ENCODE measurements around the gene IQSEC2.

The IQSEC2 gene

GRCh38 chrX:53281321-53281822 is at the start of gene IQSEC2:
TSS of gene IQSEC2 (minus strand) at chrX:53281584.
- no peak for DNase-seq

DNA sequence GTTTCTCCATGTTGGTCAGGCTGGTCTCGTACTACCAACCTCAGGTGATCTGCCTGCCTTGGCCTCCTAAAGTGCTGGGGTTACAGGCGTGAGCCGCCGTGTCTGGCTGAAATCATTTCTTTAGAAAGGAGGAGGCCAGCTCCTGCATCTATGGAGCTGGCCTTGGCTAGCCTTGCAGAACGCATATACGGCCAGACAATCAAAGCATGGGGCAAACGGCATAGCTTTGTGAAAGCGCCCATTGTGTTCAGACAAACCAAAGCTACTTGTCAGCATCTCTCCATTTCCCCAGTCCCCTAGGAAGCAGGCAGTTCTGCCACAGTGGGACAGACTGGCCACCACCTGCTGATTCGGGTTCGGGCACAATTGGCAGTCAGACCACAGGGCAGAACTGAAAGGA is 48.9 kb upstream of the IQSEC2 start:
- DNase-seq, result no peak

GRCh38 chrX:53324803-53325202 is 43.4 kb upstream of the IQSEC2 start:
- no peak for DNase-seq

GRCh38 chrX:53324085-53324484 is 42.7 kb upstream of the IQSEC2 start:
- DNase-seq, result no peak

DNA sequence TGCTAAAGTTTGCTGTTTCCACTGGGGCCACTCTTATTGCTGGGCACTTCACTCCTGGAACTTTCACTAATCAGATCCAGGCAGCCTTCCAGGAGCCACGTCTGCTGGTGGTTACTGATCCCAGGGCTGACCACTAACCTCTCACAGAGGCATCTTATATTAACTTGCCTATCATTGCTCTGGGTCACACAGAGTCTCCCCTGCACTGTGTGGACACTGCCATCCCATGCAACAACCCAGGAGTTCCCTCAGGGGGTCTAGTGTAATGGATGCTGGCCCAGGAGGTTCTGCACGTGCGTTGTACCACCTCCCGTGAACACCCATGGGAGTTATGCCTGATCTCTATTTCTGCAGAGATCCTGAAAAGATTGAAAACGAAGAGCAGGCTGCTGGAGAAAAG is 41.8 kb upstream of the IQSEC2 start:
- DNase-seq, result no peak

- no peak for DNase-seq
These were observed 40.6 kb upstream of the IQSEC2 start for GRCh38 chrX:53321943-53322497.

GRCh38 chrX:53321230-53321942 is 40.0 kb upstream of the IQSEC2 start:
- no peak for DNase-seq

- DNase-seq, result no peak
These were observed 39.3 kb upstream of the IQSEC2 start for GRCh38 chrX:53320543-53321229.

DNA sequence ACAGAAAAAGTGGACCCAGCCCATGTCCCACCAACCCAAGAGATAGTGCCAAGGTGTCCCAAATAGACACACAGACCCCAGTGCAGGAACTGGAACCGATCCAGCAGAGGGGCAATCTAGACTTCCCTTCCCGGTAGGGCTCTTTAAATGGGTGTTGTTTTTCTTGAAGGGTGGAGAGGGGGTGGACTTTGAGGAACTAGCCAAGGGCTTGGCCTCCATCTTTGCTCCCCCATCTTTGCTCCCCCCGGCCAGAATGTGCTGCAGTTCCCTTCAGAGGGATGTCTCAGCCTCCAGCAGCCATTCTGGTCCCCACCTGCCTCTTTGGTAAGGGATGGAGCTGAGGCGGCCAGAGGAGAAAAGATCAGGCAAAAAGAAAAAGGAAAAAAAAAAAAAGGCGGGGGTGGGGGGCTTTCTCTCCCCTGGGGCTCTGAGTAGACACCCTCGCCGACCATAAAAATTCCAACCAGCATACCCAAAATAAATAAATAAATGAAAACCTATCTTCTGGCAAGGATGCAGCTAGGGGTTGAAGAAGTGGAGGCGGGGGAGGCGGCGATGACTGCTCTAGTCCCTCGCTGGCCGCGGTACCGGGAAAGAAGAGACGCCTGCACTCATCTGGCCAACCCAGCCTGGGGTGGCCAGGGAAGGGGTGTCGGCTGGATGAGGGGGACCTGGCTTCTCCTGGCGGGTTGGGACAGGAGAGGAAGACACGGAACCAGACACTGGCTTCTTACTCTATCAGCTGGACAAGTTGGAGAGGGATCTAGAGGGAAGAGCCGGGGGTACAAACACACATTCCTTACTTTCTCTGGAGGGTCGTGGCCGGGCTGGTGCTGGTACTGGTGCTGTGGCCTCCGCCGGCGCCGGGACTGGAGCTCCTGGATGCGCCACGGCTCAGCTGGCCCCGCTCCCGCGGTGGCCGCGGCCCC is 38.5 kb upstream of the IQSEC2 start:
- no peak for DNase-seq

- no peak for DNase-seq
These were observed 37.5 kb upstream of the IQSEC2 start for GRCh38 chrX:53318766-53319353.

GRCh38 chrX:53317365-53318069 is 36.1 kb upstream of the IQSEC2 start:
- peak; percentile 77 for DNase-seq

- no peak for DNase-seq
These were observed 35.5 kb upstream of the IQSEC2 start for GRCh38 chrX:53316860-53317237.

DNA sequence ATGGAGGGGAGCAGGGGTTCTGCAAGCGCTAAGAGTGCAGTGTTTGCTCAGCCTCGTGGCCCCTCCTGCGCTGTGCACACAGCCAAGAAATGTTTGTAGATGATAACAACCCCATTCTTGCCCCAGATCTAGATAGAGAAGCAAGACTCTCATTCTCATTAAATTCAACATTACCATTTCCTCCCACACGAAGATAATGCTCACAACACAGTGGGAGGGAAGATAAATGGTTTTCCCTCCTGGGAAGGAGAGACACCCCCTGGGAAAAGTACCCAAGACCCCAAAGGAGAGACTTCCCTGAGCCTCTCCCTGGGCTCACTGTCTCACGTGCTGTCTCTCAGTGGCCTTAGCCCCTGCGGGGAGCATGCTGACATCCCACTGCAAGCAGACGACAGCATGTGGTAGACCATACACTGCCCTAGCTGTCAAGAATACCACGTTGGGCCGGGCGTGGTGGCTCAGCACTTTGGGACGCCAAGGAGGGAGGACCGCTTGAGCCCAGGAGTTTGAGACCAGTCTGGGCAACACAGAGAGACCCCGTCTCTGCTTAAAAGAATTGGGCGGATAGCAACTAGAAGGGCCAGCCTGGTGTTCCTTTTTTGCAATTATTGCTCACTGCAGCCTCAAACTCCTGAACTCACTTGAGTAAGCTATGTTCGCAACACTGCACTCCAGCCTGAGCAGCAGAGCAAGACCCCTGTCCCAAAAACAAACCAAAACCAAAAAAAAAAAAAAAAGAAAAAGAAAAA is 34.9 kb upstream of the IQSEC2 start:
- DNase-seq, result no peak

DNA sequence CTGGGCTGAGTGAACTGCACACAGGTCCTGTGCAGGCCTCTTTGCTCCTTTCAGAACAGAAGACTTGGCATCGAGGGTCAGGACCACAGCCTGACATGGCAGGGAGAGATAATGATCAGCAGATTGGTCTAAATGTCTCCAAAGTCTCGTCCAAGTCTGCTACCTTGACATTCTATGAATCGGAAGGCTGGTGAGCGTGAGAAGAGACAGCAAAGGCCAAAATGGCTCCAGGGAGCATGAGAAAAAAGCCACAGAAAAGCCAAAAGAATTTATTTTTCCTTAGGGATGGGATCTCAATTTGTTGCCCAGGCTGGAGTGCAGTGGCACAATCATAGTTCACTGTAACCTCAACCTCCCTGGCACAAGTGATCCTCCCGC is 32.3 kb upstream of the IQSEC2 start:
- no peak for DNase-seq

GRCh38 chrX:53312946-53313727 is 31.8 kb upstream of the IQSEC2 start:
- DNase-seq, result peak; percentile 79

DNA sequence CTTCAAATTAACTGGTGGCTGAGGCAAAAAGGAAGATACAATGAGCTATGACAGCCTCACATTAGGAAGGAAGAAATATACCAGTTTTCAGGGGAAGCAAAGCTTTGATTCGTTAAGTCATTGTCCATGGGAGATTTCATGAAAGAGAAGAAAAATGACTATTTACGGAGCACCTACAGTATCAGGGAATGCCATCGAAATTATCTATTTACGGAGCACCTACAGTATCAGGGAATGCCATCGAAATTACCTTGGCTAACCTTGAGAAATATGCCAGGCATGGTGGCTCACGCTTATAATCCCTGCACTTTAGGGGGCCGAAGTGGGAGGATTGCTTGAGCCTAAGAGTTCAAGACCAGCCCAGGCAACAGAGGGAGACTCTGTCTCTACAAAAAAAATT is 28.5 kb upstream of the IQSEC2 start:
- DNase-seq, result no peak

- no peak for DNase-seq
These were observed 27.5 kb upstream of the IQSEC2 start for GRCh38 chrX:53308836-53309235.

GRCh38 chrX:53305996-53306937 is 24.9 kb upstream of the IQSEC2 start:
- no peak for DNase-seq
